Vagina (tissue), 2 donors: ENCODE data around the gene SMARCC2.

Experiments used
- POLR2AphosphoS5 ChIP-seq, 2 donors: sonication (generic); formaldehyde crosslinking; IDR thresholded peaks; one replicate each; pipeline ENCODE4 v1.9.0; 2017; ENCODE audit warnings: antibody characterized with exemption in 2 of 2, mild to moderate bottlenecking in 2 of 2, low read depth in 1 of 2; ENCODE audit not compliant: insufficient read depth in 1 of 2
- TF ChIP-seq, protein P1 (sequence below), 3 experiments: fragments of 450-650 bp in 2 of 3; fragments of 200-600 bp in 1 of 3; sonication (generic) in 1 of 3; IDR thresholded peaks; one replicate each; pipeline ENCODE4 v1.5.1; 2017 to 2019; ENCODE audit warnings: antibody characterized with exemption in 3 of 3, mild to moderate bottlenecking in 2 of 3, moderate library complexity in 2 of 3

DNA sequence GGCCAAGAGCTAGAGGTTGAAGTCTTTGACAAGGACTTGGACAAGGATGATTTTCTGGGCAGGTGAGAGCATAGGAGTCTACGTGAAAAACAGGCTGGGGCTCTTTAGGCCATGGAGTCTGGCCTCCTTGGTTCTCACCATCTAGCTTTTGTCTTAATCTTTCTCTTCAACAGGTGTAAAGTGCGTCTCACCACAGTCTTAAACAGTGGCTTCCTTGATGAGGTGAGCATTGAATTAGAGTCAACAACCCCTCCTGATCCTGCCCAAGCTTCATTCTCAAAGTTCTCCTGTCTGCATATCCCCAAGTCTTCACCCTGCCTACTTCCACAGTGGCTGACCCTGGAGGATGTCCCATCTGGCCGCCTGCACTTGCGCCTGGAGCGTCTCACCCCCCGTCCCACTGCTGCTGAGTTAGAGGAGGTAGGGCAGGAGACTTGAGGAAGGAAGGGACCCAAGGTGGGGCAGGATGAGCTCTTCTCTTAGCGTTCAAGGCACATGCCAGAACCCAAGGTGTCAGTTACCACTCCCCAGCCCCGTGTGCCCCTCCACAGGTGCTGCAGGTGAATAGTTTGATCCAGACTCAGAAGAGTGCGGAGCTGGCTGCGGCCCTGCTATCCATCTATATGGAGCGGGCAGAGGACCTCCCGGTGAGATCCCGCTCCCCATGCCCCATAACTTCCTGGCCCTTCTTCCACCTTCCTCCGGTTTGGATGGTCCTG, 51.3 kb downstream of the SMARCC2 start:
- TF ChIP-seq, protein P1, sequence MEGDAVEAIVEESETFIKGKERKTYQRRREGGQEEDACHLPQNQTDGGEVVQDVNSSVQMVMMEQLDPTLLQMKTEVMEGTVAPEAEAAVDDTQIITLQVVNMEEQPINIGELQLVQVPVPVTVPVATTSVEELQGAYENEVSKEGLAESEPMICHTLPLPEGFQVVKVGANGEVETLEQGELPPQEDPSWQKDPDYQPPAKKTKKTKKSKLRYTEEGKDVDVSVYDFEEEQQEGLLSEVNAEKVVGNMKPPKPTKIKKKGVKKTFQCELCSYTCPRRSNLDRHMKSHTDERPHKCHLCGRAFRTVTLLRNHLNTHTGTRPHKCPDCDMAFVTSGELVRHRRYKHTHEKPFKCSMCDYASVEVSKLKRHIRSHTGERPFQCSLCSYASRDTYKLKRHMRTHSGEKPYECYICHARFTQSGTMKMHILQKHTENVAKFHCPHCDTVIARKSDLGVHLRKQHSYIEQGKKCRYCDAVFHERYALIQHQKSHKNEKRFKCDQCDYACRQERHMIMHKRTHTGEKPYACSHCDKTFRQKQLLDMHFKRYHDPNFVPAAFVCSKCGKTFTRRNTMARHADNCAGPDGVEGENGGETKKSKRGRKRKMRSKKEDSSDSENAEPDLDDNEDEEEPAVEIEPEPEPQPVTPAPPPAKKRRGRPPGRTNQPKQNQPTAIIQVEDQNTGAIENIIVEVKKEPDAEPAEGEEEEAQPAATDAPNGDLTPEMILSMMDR (IDR thresholded peaks at IDR 0.05), result no peak
- TF ChIP-seq POLR2AphosphoS5 (IDR thresholded peaks at IDR 0.05; ENCODE audit: insufficient read depth in 1 of 2, low read depth in 1 of 2), result no peak
